Lung (tissue), 12 donors: Measurements from ENCODE around the gene CEMP1. TPM values are rescaled to one million over a fixed set of nuclear protein-coding genes. Genes with fewer than 3 reads are reported as not detected.

Experiments
- ATAC-seq: fragments of 200-7000 bp; cut with Tn5 transposase; one replicate; pipeline ENCODE4 v1.9.1; 2020; ENCODE audit warnings: moderate number of reproducible peaks; ENCODE audit not compliant: insufficient read depth, low FRiP score
- DNase-seq, 3 donors: peaks; one replicate each; pipeline ENCODE4 v3.0.0-alpha.2; 2013 to 2017
- H3K27ac ChIP-seq, 2 donors: one replicate each; pipeline ENCODE4 v1.5.1; 2013; ENCODE audit warnings: mild to moderate bottlenecking in 2 of 2, moderate library complexity in 2 of 2, control low read depth in 1 of 2, inconsistent platforms in 1 of 2, low read depth in 1 of 2, low read length in 1 of 2
- H3K27me3 ChIP-seq, 3 donors: one replicate each; pipeline ENCODE4 v1.5.1; 2013; ENCODE audit warnings: low read length in 2 of 3; ENCODE audit not compliant: control insufficient read depth in 3 of 3, insufficient read depth in 3 of 3
- H3K36me3 ChIP-seq, 4 donors: one replicate each; pipeline ENCODE4 v1.5.1; 2013; ENCODE audit warnings: low read length in 4 of 4, mild to moderate bottlenecking in 1 of 4, moderate library complexity in 1 of 4; ENCODE audit not compliant: control insufficient read depth in 4 of 4, insufficient read depth in 4 of 4
- H3K4me1 ChIP-seq, 5 donors: one replicate each; pipeline ENCODE4 v1.5.1; 2013; ENCODE audit warnings: low read length in 5 of 5, mild to moderate bottlenecking in 2 of 5, moderate library complexity in 1 of 5; ENCODE audit not compliant: control insufficient read depth in 5 of 5, insufficient read depth in 5 of 5
- H3K4me3 ChIP-seq: one replicate; pipeline ENCODE4 v1.5.1; 2013; ENCODE audit warnings: mild to moderate bottlenecking, control low read depth, moderate library complexity
- H3K9ac ChIP-seq, 2 donors: one replicate each; pipeline ENCODE4 v1.5.1; 2013; ENCODE audit warnings: low read length in 2 of 2, control low read depth in 1 of 2; ENCODE audit not compliant: insufficient read depth in 1 of 2
- H3K9me3 ChIP-seq, 4 donors: one replicate each; pipeline ENCODE4 v1.5.1; 2013; ENCODE audit warnings: low read length in 3 of 4, mild to moderate bottlenecking in 1 of 4, moderate library complexity in 1 of 4; ENCODE audit not compliant: control insufficient read depth in 4 of 4, insufficient read depth in 3 of 4
- CTCF ChIP-seq: IDR thresholded peaks from 2 replicates; pipeline ENCODE4 v1.5.1; 2012; ENCODE audit warnings: mild to moderate bottlenecking; ENCODE audit errors: control extremely low read depth, extremely low read depth
- WGBS, 2 donors: extraction: QIAGEN DNeasy Blood & Tissue Kit; methylation state at CpG; one replicate each; pipeline ENCODE4 v1.1.7; 2013; 5-methylcytosine and 5-hydroxymethylcytosine counted together
- polyA plus RNA-seq, 2 donors: library from polyadenylated mRNA; stranded (reverse); fragments of 200-250 nt; gene quantifications; one replicate each; pipeline ENCODE4 v1.2.1, GENCODE V29; 2013
- total RNA-seq, 2 donors: library from RNA; depleted of rRNA in 1 of 2; stranded (reverse); fragments of >200 nt in 1 of 2; gene quantifications; one replicate each; pipeline ENCODE4 v1.2.1, GENCODE V29; 2014 to 2021
- donor health status: control.
- donor health status: control.
- donor health status: Bipolar disorder and iron deficiency.
- donor health status: healthy.
- donor health status: DM: yes; HTN: yes; CAD: no.

CEMP1 gene
- total and polyA plus RNA-seq, 4 donors, result 0.65 to 2.1 (median 1.4) TPM

DNA sequence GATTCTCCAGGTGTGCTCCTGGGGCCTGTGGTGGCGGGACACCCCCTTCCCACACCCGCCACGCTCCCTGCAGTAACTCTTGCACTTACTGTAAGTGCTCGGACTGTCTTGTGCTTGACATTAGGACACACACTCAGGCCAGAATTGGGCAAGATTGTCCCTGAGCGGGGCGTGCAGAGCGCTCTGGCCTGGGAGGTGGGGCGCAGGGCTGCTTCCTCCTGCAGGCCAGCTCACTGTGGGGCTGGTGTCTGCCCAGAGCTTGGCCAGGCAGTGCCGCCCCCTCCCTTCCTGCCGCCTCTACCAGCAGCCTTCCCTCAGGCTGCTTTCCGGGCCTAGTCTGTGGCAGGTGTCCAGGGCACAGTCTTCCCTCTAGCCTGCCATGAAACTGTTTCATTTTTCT is 23.5 kb downstream of the CEMP1 start:
- Histone ChIP-seq H3K27ac (peak overlapping the region in 1 of 2 donors; percentile 48), H3K4me1 (peaks cover 0 to 9% (median 0%) of the 10 kb centered on the region in 5 donors), H3K27me3 (no peaks in the 10 kb centered on the region), H3K4me3 (no peak overlapping the region), H3K36me3 (no peaks in the 10 kb centered on the region), H3K9ac (no peak overlapping the region), H3K9me3 (no peaks in the 10 kb centered on the region)
- no peak for TF ChIP-seq CTCF
- no peak for DNase-seq
- ATAC-seq, result peak; percentile 47
- 35 to 72% methylated on average over 11 of the region's 11 CpGs for WGBS, 2 donors

DNA sequence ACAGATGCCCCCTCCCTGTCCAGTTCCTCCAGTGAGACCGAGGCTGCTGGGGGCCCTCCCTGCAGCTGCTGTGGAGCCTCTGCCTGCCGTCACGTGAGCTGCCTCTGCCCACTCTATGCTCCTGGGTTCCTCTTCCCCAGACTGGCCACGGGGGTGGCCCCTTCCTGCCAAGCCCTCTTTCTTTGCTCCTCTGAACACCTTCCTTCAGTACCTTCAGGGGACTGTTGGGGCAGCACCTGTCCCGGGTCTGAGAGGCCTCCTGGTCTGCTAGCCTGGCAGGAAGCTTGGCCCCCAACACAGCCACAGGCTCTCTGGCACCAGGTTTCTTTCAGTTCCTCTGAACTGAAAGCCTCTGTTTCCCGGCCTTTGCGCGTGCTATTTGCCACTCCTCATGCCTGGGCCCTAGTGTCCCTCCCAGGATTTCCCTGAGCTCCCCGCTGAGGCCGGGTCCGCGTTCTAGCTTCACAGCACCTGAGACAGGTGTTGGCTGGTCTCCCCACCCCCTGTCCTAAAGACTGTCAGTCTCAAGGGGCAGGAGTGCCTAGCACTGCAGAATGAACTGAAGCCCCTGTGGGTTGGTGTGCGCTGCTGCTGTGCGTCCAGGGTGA is 24.1 kb downstream of the CEMP1 start:
- H3K27ac ChIP-seq, result peak overlapping the region in 1 of 2 donors; percentile 48
- 37 to 71% methylated on average over 13 to 14 of the region's 14 CpGs for WGBS, 2 donors
- H3K4me3 ChIP-seq, result no peak overlapping the region

DNA sequence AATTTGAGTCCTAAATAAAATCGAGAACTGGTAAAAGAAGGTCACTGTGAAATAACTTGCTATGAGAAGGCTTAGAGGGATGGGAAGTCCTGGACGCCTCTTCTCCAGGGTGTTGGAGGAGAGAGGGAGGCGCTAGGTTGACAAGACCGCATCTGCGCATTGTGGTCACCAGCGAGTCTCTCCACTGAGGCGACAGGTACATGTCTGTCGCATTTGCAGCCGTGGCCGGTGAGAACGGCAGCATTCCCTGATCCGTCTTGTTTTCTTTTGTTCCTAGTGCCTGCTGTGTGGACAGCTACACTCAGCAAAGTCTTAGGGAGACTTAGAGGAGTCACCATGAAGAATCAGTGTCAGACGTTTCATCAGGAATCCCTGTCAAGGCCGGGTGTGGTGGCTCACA is 25.5 kb downstream of the CEMP1 start:
- H3K9me3 ChIP-seq, result no peaks in the 10 kb centered on the region
- no peak overlapping the region for H3K4me3 ChIP-seq
- no peak for TF ChIP-seq CTCF
- DNase-seq (no peak), ATAC-seq (no peak)
- WGBS, 2 donors, result 92 to 93% methylated on average over 14 of the region's 14 CpGs
- H3K9ac ChIP-seq, result no peak overlapping the region
- no peaks in the 10 kb centered on the region for H3K27me3 ChIP-seq
- H3K27ac ChIP-seq, result no peak overlapping the region
- peaks cover 0 to 9% (median 3%) of the 10 kb centered on the region in 4 donors for H3K36me3 ChIP-seq
- peaks cover 0 to 24% (median 0%) of the 10 kb centered on the region in 5 donors for H3K4me1 ChIP-seq

More for the DNA sequence above, 24.1 kb downstream of the CEMP1 start:
- DNase-seq, result no peak
- H3K36me3 ChIP-seq, result peaks cover 0 to 5% (median under 1%) of the 10 kb centered on the region in 4 donors
- peaks cover 0 to 14% (median 0%) of the 10 kb centered on the region in 5 donors for H3K4me1 ChIP-seq
- no peaks in the 10 kb centered on the region for H3K9me3 ChIP-seq
- no peak for TF ChIP-seq CTCF
- no peaks in the 10 kb centered on the region for H3K27me3 ChIP-seq
- ATAC-seq, result no peak
- no peak overlapping the region for H3K9ac ChIP-seq
